Tibial nerve (tissue), 4 donors: ENCODE data around the gene ATP8B1. TPM values are rescaled to one million over a fixed set of nuclear protein-coding genes. Genes with fewer than 3 reads are reported as not detected.
A peak's percentile ranks its signal among the peaks of the same experiment; 100 is the strongest.

Source experiments
- DNase-seq, 2 donors: peaks; one replicate each; pipeline ENCODE4 v3.0.0-alpha.2; 2019; ENCODE audit warnings: low spot score in 2 of 2
- H3K27ac ChIP-seq, 4 donors: fragments of 200-600 bp; sonication (generic) in 3 of 4; one replicate each; pipeline ENCODE4 v1.5.1; 2017 to 2019; ENCODE audit warnings: mild to moderate bottlenecking in 1 of 4
- H3K27me3 ChIP-seq, 2 donors: fragments of 200-600 bp; sonication (generic) in 1 of 2; one replicate each; pipeline versions ENCODE4 v1.5.1 to v1.6.0; 2017 to 2019
- H3K36me3 ChIP-seq, 3 donors: fragments of 200-600 bp; sonication (generic); one replicate each; pipeline ENCODE4 v1.5.1; 2018 to 2019
- H3K4me1 ChIP-seq, 4 donors: fragments of 200-600 bp; sonication (generic) in 3 of 4; one replicate each; pipeline ENCODE4 v1.5.1; 2017 to 2019
- H3K4me3 ChIP-seq, 4 donors: fragments of 200-600 bp; sonication (generic) in 3 of 4; one replicate each; pipeline ENCODE4 v1.5.1; 2017 to 2019; ENCODE audit warnings: mild to moderate bottlenecking in 1 of 4, moderate library complexity in 1 of 4
- H3K9me3 ChIP-seq, 4 donors: fragments of 200-600 bp; sonication (generic) in 3 of 4; one replicate each; pipeline ENCODE4 v1.5.1; 2017 to 2019
- CTCF ChIP-seq, 5 experiments: fragments of 200-600 bp in 3 of 5; fragments of 450-650 bp in 2 of 5; sonication (generic) in 3 of 5; IDR thresholded peaks; one replicate each; pipeline ENCODE4 v1.5.1; 2016 to 2019; ENCODE audit warnings: antibody characterized with exemption in 5 of 5, mild to moderate bottlenecking in 3 of 5, moderate library complexity in 2 of 5
- EP300 ChIP-seq, 2 donors: sonication (generic); formaldehyde crosslinking; IDR thresholded peaks; one replicate each; pipeline ENCODE4 v1.6.1; 2017; ENCODE audit warnings: antibody characterized with exemption in 2 of 2, mild to moderate bottlenecking in 1 of 2
- POLR2A ChIP-seq, 2 donors: fragments of 450-650 bp; IDR thresholded peaks; one replicate each; pipeline ENCODE4 v1.6.1; 2017; ENCODE audit warnings: antibody characterized with exemption in 2 of 2, mild to moderate bottlenecking in 2 of 2, moderate library complexity in 2 of 2
- WGBS, 2 donors: methylation state at CpG; one replicate each; pipeline ENCODE4 v1.1.5; 2018; 5-methylcytosine and 5-hydroxymethylcytosine counted together
- total RNA-seq, 4 donors: library from RNA; depleted of rRNA; stranded (reverse); fragments of >200 nt; gene quantifications; one replicate each; pipeline ENCODE4 v1.1.0, GENCODE V29; 2016

Gene ATP8B1
- total RNA-seq, 4 donors from 2014 or later = 8.0 to 25.8 (median 12.4) TPM

DNA sequence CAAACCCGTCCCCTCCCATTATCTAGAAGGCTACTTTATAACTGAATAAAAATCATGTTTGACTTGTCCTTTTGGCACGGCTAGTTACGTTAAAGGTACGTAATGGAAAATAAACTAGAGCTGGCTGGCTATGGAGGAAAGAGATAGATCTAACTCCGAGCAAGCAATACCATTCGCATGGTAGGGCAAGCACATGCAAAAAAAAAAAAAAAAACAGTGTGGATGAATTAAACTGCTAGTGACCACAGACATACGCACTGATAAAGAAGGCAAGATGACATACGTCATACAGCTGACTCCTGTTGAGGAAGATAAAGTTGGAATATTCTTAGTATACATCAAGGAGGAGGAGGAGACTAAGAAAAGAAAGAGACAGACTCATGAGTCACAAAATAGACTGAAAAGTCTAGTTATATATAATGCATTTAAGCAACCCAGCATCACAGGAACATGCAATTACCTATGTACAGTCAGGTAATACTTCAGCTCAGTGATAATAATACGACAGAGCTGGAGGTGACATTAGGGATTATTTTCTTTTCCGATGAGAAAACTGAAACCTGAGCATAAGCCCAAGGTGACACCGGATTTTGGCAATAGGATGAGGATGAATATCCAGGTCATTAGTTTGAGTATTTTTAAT lies 143.5 kb downstream of the ATP8B1 start:
- DNase-seq = no peak
- H3K4me1 ChIP-seq = no peaks in the 10 kb centered on the region
- no peak overlapping the region for H3K27ac ChIP-seq
- 92 to 95% methylated on average over 11 of the region's 11 CpGs for WGBS, 2 donors
- no peaks in the 10 kb centered on the region for H3K27me3 ChIP-seq
- no peak overlapping the region for H3K4me3 ChIP-seq
- H3K9me3 ChIP-seq = peaks cover 0 to 15% (median 2%) of the 10 kb centered on the region in 4 donors
- H3K36me3 ChIP-seq = peaks cover 0 to 17% (median 0%) of the 10 kb centered on the region in 3 donors
- no peak for TF ChIP-seq CTCF (IDR thresholded peaks at IDR 0.05)
- no peak for TF ChIP-seq EP300 (IDR thresholded peaks at IDR 0.05)
- no peak for TF ChIP-seq POLR2A (IDR thresholded peaks at IDR 0.05)

- H3K27ac ChIP-seq = no peak overlapping the region
These were observed 145.6 kb downstream of the ATP8B1 start for GRCh38 chr18:57657542-57657941.

GRCh38 chr18:57655740-57656139 lies 147.4 kb downstream of the ATP8B1 start:
- Histone ChIP-seq H3K9me3 (peaks cover 0 to 15% (median 2%) of the 10 kb centered on the region in 4 donors), H3K4me1 (no peaks in the 10 kb centered on the region), H3K27me3 (no peaks in the 10 kb centered on the region), H3K4me3 (no peak overlapping the region), H3K27ac (no peak overlapping the region), H3K36me3 (peaks cover 0 to 21% (median 0%) of the 10 kb centered on the region in 3 donors)
- DNase-seq = no peak
- WGBS, 2 donors = 95 to 97% methylated on average over 2 of the region's 2 CpGs
- TF ChIP-seq POLR2A (IDR thresholded peaks at IDR 0.05) (no peak), EP300 (IDR thresholded peaks at IDR 0.05) (no peak), CTCF (IDR thresholded peaks at IDR 0.05) (no peak)

More at GRCh38 chr18:57657542-57657941, 145.6 kb downstream of the ATP8B1 start:
- Histone ChIP-seq H3K27me3 (no peaks in the 10 kb centered on the region), H3K9me3 (peaks cover 0 to 15% (median 2%) of the 10 kb centered on the region in 4 donors), H3K4me1 (no peaks in the 10 kb centered on the region), H3K36me3 (peaks cover 0 to 18% (median 0%) of the 10 kb centered on the region in 3 donors), H3K4me3 (no peak overlapping the region)
- 62 to 71% methylated on average over 2 of the region's 2 CpGs for WGBS, 2 donors
- no peak for DNase-seq
- TF ChIP-seq CTCF (IDR thresholded peaks at IDR 0.05) (no peak), EP300 (IDR thresholded peaks at IDR 0.05) (peak in 1 of 2 donors; percentile 20), POLR2A (IDR thresholded peaks at IDR 0.05) (no peak)

- Histone ChIP-seq H3K27ac (no peak overlapping the region), H3K27me3 (no peaks in the 10 kb centered on the region), H3K36me3 (peaks cover 0 to 32% (median 0%) of the 10 kb centered on the region in 3 donors), H3K4me1 (peaks cover 0 to 1% (median 0%) of the 10 kb centered on the region in 4 donors), H3K4me3 (no peak overlapping the region), H3K9me3 (peaks cover 0 to 15% (median 2%) of the 10 kb centered on the region in 4 donors)
- DNase-seq = no peak
- TF ChIP-seq EP300 (IDR thresholded peaks at IDR 0.05) (no peak), CTCF (IDR thresholded peaks at IDR 0.05) (no peak), POLR2A (IDR thresholded peaks at IDR 0.05) (no peak)
These were observed 151.2 kb downstream of the ATP8B1 start for GRCh38 chr18:57651914-57652313.
